ENCODE data around the gene SLC22A15.
A peak's percentile ranks its signal among the peaks of the same experiment; 100 is the strongest.
"Not testable (repeated sequence)": the region's sequence is repeated elsewhere in the genome, so short reads cannot be mapped to it uniquely, and the experiment has no call there.

SLC22A15 gene

DNA sequence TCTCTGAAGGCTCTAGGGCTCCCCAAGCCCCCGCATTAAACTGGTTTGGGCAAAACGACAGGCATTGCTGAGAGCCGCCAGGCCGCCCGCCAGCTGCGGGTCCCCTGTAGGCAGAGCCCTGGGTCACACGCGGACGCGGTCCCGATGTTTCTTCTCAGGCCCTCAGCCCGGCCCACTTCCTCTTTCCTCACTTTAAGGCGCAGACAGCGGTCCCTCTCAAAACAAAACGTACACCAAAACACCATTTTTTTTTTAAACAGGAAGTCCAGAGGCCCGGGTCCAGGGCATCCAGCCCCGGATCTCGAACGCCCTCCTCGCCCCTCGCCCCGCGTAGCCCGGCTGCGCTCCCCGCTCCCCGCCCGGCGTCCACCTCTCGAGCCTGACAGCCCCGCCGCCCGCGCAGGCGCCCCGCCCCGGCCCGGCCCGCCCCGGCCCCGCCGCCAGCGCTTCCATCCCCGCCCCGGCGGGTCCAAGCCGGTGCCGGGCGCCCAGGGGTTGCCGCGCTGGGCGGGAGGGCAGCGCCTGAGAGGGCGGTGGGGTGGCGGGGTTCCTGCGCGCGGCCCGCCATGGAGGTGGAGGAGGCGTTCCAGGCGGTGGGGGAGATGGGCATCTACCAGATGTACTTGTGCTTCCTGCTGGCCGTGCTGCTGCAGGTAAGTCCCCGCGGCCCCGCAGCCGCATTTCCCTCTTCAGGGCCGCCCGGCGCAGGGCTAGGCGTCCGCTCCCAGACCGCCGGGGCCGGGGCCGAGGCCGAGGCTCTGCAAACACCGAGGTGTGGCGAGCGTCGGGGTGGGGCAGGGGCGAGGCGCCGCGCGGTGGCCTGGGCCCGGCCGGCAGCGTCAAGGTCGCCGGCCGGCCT, at the start of gene SLC22A15:
SLC22A15 (plus strand) TSS at position 452 of the 859 bp plus-strand sequence; CDS start at position 567, 115 bp downstream.
- DNase-seq, result peak; percentile 35 to 40

DNA sequence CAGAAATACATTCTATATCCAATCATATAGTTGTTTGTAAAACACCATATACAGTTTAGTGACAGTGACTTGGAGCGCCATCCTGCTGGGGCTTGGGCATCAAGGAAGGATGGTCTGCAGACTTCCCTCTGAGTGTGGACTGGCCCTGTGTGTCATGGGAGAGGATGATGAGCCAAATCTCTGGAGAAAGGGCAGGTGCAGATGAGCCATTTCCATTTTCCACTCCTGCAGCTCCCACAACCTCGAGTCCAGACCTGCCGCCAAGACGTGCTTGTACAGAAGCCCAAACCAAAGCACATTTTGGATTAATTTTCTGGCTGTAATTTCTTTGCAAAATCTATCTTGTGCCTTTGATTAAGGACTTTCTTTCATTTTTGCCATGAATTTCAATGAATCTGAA, 48.3 kb upstream of the SLC22A15 start:
- no peak for DNase-seq

DNA sequence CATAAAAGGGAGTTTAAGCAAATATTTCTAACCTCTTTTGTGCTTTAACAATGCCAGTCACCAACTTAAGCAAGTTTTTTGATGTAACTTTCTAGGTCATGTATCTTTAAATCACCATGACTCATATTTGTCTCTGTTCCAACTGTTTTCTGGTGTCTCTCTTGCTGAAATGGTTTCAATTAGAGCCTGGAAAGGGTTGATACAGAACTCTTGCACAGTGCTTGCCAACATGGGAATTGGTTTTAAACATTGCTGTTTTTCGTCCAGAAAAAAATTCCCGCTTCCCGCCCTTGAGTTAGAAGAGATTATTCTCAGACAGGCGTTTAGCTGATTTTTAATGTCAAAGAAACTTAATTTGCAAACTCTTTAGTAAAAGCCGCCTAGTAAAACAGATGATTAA, 46.4 kb upstream of the SLC22A15 start:
- no peak for DNase-seq

DNA sequence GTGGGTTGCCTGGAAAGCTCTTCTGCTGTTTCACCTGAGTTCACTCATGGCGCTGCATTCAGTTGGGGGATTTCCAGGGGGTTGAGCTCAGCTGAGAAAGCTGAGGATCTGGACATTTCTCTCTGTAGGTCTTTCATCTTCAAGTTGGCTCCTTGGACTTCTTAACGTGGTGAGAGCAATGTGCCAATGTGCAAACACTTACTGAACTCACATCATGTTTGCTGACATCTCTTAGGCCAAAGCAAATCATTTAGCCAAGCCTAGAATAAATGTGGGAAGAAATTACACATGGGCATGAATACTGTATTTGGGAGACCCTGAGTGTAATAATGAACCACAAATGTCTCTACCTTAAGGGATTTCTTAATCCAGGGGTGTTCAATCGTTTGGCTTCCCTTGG, 42.7 kb upstream of the SLC22A15 start:
- no peak for DNase-seq

DNA sequence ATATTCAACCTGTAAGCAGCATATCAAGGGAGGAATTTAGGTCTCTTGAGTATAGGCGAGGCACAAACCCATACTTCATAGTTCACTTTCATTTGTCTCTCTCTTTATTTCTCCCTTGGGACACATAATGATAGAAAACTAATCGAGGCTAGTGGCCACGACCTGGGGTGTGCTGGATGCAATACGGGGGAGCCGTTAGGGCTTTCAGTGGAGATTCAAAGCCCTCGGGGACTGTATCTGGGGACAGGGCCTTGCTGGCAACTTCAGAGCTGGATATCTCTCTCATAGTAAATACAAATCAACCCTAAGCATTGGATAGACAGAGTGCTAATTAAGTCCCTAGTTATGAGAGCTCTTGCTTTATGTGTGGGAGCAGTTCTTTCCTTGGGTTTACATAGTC, 36.9 kb upstream of the SLC22A15 start:
- no peak for DNase-seq

DNA sequence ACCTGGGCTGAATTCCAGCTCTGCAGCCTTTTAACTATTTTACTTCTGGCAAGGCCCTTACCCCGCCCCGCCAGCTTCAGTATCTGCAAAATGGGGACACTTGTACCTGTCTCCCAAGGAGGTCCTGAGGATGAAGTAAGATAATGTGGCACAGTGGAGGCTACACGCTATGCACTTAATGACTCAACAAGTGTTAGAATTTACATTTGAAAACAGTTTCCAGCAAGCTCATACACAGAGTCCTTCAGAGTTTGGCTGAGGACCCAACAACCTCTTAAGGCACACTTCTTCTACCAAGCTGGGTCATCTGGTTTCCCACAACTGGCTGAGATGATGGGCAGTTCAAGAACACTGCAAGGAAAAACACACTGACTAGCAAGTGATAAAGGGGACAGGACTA, 30.2 kb upstream of the SLC22A15 start:
- no peak for DNase-seq

DNA sequence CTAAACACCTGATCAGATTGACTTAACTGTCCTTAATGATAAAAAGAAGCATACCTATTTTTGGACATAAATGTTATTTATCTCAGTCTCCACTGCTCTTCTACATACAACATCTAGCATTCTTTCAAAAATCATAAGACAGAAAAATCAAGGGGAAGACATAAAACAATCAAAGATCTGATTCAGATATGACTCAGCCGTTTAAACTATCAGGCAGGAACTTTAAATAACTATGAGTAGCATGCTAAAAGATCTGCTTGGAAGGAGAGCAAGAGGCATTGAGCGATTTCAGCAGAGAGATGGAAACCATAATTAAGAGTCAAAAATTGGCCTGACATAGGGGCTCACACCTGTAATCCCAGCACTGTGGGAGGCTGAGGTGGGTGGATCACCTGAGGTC, 27.2 kb upstream of the SLC22A15 start:
- no peak for DNase-seq

DNA sequence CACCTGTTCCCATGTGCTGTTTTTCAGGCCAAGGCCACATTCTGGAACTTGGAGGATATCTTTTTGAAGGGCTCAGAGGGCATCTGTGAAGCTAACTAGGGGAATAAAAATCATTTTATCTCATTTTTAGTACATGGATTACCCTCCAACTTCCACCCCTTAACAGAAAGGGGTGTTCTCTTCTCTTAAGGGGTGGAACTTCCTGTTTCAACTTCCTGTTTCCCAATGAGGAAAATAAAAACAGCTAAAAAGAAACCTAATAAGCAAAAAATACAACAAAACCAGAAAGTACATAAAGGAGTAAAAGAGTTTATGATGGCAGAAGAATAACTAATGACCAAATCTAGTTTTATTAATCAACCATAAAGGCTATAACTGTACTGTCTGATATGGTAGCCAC, 24.8 kb upstream of the SLC22A15 start:
- no peak for DNase-seq

DNA sequence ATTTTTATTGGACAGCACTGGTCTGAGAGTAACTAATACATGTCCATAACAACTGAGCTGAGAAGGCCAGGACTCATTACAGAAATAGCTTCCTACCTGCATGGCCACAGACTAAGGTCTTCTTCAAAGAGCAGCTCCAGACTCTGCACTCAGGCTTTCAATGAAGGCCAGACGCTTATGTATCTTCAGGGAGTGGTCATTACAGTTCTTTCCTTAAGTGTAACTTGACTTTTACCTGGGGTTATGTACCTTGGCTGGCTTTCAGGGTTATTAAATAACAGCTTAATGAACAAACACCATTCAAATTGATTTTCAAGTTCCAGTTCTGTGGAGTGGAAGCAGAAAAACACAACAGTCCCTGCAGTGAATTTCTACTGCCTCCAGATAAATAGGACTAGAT, 23.8 kb upstream of the SLC22A15 start:
- no peak for DNase-seq

DNA sequence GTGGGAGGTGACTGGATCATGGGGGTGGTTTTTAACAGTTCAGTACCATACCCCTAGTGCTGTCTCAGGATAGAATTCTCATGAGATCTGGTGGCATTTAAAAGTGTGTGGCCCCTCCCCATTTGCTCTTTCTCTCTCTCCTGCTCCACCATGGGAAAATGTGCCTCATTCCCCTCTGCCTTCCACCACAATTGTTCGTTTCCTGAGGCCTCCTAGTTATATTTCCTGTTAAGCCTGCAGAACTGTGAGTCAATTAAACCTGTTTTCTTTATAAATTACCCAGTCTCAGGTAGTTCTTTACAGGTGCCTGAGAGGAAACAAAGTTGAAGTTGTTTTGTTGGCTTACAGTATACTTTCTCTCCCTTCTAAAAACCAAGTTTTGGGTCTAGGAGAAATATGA, 23.1 kb upstream of the SLC22A15 start:
- DNase-seq, result no peak

DNA sequence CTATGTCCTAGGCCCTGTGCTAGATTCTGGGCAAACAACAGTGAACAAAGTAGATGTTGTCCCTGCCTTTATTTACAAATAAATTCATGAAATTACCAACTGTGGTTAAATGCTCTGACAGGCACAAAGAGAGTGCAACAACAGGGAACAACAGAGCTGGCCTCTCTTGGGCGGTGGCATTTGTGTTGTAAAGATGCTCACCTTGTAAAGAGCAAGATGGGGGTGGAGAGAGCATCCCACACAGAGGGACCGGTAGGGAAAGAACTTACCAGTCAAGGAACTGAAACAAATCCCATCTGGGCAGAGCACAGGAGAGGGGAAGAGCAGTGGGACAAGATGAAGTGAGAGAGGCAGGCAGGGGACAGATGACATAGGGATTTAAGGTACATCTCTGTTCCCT, 21.6 kb upstream of the SLC22A15 start:
- no peak for DNase-seq

DNA sequence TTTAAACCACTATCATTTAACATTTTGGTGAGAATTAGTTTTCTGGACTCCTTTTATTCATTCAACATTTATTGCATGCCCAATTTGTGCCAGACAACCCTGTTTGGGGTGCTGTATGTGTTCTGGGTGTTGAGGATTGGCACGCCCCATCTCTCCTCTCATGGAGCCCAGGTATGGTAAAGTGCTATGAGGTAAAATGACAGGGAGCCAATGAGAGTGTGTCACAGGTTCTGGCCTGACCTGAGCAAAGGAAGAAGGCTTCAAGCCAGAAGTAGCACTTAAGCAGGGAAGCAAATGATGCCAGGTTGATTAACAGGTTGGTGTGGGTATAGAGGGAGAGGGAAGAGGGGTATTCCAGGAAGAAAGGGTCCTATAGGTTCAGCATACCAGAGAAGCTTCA, 21.1 kb upstream of the SLC22A15 start:
- no peak for DNase-seq

DNA sequence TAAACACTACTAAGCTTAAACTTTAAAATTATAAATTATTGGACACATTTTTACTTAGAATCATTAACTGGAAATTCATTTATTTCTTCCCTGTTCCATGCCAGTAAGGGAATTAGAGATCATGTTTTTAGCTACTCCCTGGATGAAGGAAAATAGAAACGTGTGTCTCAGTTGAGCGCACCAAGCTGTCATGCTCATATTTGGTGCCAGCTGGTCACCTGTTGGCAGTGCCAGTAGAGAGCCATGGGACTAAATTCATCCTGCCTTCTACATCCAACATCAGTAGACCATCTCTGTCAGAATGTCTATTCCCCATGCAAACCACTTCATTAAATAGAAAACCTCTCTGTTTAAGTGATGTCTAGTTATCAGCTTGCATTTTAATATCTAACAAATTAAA, 17.4 kb upstream of the SLC22A15 start:
- no peak for DNase-seq

DNA sequence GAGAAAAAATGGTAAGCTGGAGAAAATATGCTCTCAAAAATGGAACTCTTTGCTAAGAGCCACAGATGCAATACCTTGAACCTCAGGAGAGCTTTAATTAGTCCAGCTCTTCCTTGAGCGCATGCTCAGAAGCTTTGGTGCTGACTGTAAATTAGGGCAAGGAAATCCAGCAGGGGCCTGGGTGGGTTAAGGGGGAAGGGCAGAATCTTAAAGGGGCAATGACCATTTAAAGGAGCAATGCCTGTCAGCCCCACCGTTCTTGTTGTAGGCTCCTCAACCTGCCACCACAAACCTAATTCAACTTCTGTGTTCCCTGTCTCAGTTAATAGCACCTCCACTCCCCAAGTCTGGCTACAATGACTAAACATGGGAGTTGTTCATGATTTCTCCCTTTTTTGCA, 6.8 kb upstream of the SLC22A15 start:
- DNase-seq, result no peak

DNA sequence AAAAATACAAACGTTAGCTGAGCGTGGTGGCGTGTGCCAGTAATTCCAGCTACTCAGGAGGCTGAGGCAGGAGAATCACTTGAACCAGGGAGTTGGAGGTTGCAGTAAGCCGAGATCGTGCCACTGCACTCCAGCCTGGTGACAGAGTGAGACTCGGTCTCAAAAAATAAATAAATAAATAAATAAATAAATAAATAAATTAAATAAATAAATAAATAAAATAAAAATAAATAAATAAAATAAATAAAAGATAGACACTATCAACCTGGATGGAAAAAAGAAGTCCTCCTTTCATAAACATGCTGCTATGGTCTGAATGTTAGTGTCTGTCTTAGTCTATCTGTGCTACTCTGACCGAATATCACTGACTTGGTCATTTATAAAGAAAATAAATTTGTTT, 4.5 kb upstream of the SLC22A15 start:
- not testable (repeated sequence) for DNase-seq

DNA sequence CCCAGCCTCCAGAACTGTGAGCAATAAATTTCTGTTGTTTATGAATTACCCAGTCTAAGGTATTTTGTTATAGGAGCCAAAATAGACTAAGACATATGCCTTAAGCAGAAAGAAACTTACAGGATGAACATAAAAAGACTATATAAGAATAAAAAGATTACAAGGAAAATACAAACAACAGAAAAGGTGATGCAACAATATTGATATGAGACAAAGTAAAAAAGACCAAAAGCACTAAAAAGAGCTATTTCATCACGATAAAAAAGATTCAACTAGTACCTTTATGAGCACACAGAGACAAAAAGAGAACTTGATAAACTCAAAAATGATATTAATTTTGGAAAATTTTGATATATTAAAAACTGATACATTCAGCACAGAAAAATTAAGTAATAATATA, 3.2 kb upstream of the SLC22A15 start:
- no peak for DNase-seq

DNA sequence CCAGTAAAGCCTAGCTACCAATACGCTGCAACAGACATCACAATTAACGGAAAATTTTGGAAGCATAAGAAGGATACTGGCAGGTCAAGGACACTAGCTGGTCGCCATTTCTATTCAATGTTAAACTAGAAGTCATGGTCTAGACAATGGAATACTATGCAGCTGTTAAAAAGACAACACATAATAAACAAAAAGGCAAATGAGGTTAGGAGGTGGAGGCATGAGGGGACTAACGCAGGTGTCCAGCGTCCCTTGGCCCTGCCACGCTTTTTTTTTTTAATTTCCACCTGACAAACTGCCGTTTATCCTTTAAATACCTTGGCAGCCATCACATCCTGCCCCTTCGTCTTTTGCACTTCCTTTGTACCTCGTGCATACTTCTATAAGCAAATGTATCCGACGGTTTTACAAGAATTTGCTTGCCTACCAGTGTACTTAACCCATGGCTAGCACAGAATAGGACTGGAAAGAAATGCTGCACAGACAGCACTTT, 698 bp upstream of the SLC22A15 start:
- no peak for DNase-seq

DNA sequence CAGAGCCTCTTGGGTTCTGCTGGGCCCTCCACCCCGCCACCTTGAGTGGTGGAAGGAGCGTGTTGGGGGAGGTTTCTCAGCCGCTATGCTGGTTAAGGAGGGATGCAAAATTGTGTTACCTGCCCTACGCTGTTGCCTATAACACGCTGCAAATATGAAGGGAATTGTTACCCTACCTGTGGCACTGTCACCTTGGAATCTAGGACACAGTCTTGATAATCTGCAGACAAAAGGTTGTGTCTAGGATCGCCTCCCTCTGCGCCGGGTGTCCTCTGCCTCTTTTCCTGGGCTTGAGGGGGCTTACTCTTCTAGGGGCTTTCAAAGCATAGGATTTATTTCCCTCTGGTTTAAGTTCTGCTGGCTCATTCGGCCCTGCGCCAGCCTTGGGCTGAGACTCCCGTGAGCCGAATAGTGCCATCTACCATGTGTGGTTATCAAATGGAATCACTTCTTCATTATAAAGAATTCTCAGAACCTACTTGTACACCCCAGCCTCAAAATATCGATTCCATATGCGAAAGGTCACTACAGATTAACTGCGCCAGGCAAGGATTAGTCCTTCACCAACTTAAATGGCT, 697 bp downstream of the SLC22A15 start:
- no peak for DNase-seq

DNA sequence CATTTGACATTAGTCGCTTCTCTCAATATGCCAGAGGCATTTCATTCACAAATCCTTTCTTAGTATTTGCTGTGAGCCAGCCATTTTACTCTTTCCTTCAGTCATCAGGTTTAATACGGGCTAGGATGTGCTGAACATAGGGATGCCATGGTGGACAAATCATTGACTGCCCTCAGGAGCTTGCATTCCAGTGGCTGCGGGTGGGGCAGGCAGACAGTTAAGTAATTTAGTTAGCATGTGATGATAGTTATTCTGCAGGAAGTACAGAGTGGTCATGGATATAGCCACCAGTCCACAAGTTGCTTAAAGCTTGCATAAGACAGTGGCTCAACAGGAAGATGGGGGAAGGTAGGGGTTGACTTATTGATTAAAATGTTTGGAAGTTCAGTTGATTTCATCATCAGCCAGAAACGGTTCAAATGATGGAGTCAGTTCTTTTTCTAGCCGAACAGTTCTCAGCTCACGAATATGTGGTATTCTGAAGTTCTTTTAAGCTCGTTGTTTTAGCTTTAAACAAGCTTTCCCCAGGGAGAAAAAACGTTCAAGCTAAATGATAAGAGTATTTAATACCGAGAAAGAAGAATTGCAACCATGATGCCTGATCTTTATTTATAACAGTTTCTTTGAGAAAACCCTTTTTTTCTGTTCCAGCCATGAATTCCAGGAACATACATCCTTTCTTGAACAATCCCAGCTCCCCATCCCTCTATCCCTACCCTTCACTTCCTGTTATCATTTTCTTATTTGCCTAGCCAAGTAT, 1.4 kb downstream of the SLC22A15 start:
- no peak for DNase-seq

DNA sequence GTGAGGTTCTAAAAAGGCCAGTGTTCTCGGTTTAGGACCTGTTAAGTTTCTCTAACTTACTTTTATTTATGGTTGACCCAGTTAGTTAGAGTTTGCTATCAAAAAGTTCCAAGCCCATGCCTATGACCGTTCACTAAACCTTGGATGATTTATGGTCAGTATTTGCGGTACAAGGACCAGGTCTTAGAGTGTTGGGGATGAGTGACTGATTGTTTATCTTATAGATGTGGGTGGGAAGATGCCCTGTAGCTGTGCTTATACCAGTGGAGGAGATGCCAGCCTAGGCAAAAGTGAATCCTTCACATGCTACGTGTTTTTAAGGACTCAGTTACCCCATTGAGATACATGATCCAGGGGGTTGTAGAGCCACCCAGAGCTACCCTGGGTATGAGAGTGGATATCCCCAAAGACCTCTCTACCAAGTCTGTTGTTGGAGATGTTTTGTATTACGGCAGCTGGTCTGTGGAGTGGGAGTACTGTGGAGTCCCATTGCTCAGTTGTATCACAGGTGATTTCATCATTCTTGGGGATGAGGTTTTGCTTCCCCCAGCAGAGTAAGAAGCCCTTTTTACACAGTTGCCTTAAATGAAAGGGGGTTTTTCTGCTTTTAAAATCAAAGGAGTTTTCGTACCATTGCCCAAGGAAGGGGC, 2.1 kb downstream of the SLC22A15 start:
- no peak for DNase-seq

DNA sequence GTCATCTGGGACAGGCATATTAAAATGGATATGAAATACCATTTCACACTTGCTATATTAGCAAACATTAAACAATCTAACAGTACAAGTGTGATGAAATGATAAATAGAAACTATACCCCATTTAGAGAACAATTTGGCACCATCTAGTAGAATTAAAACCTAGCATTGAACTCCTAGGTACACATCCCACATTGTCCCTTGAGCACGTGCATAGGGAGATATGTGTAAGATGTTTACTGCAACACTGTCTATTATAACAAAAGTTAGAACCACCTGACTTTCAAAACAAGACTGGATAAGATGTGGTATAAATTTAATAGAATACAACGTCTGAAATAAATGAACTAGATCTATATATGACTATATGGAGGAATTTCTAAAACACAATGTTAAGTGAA, 3.8 kb downstream of the SLC22A15 start:
- no peak for DNase-seq

DNA sequence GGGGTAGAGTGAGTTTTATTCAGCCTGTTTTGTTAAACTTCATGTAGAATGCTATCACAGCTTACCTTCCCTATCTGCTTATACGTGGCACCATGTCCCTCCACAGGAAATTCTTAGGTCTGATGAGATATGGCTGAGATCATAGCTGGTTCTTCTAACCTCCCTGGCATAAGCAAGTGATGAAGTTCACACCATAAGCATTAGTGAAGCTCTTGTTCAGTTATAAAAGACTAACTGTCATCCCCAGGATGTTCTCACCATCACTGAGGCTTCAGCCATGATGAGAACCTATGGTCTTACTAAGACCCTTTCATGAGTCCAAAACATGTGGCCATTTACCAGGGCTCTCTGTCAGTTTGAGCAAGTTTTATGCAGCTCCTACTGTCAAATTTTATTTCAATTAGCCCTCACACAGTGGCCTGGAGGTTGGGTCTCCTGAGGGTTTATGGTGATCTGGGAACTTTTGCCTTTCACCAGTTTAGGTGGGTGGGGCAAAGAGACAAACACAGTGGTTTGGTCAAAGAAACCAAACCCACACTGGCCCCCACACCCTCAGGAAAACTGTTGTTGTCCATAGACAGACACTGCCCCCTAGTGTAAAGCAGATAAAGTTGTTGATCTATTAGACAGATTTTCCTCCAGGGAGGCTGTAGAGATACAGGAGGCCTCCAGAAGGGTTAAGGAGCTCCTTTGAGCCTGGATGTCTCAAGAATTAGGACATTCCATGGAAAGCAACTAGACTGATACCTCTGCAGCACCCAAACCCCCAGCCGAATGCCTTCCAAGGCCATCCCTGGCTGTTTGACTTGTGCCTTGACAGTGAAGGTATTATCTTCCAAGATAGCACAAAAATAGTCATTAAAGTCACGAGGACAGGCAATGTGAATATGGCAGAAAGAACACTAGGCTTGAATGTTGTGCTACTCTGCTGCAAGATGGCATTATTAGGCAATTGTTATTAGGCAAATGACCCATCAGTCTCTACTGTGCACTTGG, 5.0 kb downstream of the SLC22A15 start:
- peak; percentile 16 to 36 for DNase-seq

All from NCI-H2081 (cell line).